Measurements from ENCODE around the gene FNDC3B.

- TF ChIP-seq POLR2AphosphoS5 (IDR thresholded peaks at IDR 0.05; ENCODE audit: insufficient read depth, low read depth, low read length) (no peak), CTCF (IDR thresholded peaks at IDR 0.05; ENCODE audit: extremely low read depth in 1 of 2, insufficient read depth in 1 of 2, low read depth in 1 of 2, low read length in 2 of 2) (no peak)
Measured at GRCh38 chr3:172262991-172263608, 223.7 kb downstream of the FNDC3B start.
